Keratinocyte (primary cell): Measurements from ENCODE around the gene ARNT2.

Experiments used
- EZH2 ChIP-seq: IDR thresholded peaks from one replicate; pipeline ENCODE4 v1.6.1; 2012; ENCODE audit warnings: inconsistent platforms, mild to moderate bottlenecking, low read length, moderate library complexity
- TF ChIP-seq, protein P1 (sequence below), 3 experiments: IDR thresholded peaks in 1 of 3; conservative IDR thresholded peaks in 1 of 3; optimal IDR thresholded peaks in 1 of 3; 2 replicates in 2 of 3; 3 replicates in 1 of 3; pipeline versions ENCODE3 to v1.5.1; 2011; ENCODE audit warnings: low read length in 3 of 3, mild to moderate bottlenecking in 3 of 3, moderate library complexity in 2 of 3, control low read depth in 1 of 3, inconsistent platforms in 1 of 3; ENCODE audit not compliant: insufficient read depth in 2 of 3; ENCODE audit errors: extremely low read depth in 1 of 3

DNA sequence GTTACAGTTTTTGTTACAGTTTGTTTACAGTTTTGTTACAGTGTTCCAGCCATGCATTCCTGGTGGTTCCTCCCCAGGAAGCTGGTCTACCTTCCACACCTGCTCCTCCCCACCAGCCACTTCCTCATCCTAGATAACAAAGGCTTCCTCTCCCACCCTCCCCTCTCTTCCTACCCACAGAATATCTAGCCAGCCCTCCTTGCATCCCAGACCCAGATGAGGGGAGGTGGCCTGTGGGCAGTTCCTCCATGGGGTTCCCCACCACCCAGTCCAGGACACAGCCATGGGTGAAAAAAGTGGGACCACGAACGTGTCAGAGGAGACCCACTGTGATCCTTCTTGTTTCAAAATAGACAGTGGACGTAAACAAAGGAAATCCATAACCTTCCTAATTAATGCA lies 168.2 kb downstream of the ARNT2 start:
- TF ChIP-seq, protein P1, sequence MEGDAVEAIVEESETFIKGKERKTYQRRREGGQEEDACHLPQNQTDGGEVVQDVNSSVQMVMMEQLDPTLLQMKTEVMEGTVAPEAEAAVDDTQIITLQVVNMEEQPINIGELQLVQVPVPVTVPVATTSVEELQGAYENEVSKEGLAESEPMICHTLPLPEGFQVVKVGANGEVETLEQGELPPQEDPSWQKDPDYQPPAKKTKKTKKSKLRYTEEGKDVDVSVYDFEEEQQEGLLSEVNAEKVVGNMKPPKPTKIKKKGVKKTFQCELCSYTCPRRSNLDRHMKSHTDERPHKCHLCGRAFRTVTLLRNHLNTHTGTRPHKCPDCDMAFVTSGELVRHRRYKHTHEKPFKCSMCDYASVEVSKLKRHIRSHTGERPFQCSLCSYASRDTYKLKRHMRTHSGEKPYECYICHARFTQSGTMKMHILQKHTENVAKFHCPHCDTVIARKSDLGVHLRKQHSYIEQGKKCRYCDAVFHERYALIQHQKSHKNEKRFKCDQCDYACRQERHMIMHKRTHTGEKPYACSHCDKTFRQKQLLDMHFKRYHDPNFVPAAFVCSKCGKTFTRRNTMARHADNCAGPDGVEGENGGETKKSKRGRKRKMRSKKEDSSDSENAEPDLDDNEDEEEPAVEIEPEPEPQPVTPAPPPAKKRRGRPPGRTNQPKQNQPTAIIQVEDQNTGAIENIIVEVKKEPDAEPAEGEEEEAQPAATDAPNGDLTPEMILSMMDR (optimal IDR thresholded peaks at IDR 0.05 in 1 of 3, IDR thresholded peaks at IDR 0.05 in 1 of 3, conservative IDR thresholded peaks at IDR 0.05 in 1 of 3; ENCODE audit: extremely low read depth in 1 of 3, insufficient read depth in 2 of 3, low read length in 3 of 3), result no peak
- no peak for TF ChIP-seq EZH2
